Activated naive CD4-positive, alpha-beta T cell treated with anti-CD3 and anti-CD28 coated beads, Interleukin-2, amount 50 U/mL, for 16 hours (primary cell): ENCODE data around the gene CHMP4A.
"Not testable (repeated sequence)": the region's sequence is repeated elsewhere in the genome, so short reads cannot be mapped to it uniquely, and the experiment has no call there.

Experiments
- DNase-seq: peaks from one replicate; pipeline ENCODE4 v3.0.0-alpha.2; 2020

CHMP4A gene

GRCh38 chr14:24246765-24247212, 33.5 kb upstream of the CHMP4A start:
- DNase-seq = no peak

GRCh38 chr14:24245350-24245749, 32.1 kb upstream of the CHMP4A start:
- not testable (repeated sequence) for DNase-seq

GRCh38 chr14:24243336-24243836, 30.1 kb upstream of the CHMP4A start:
- no peak for DNase-seq

GRCh38 chr14:24241829-24242443, 28.6 kb upstream of the CHMP4A start:
- DNase-seq = peak; percentile 96

- no peak for DNase-seq
These were observed 27.0 kb upstream of the CHMP4A start for GRCh38 chr14:24240110-24240918.

- no peak for DNase-seq
These were observed 25.3 kb upstream of the CHMP4A start for GRCh38 chr14:24238527-24239037.

- no peak for DNase-seq
These were observed 24.8 kb upstream of the CHMP4A start for GRCh38 chr14:24238123-24238522.

- DNase-seq = no peak
These were observed 24.2 kb upstream of the CHMP4A start for GRCh38 chr14:24237463-24237955.

GRCh38 chr14:24236689-24237462, 23.6 kb upstream of the CHMP4A start:
- DNase-seq = no peak

GRCh38 chr14:24235804-24236688, 22.8 kb upstream of the CHMP4A start:
- DNase-seq = no peak

GRCh38 chr14:24234095-24235005, 21.1 kb upstream of the CHMP4A start:
- DNase-seq = no peak

GRCh38 chr14:24233538-24233866, 20.2 kb upstream of the CHMP4A start:
- DNase-seq = no peak

- DNase-seq = no peak
These were observed 19.6 kb upstream of the CHMP4A start, which contains the start of gene GMPR2 for GRCh38 chr14:24232645-24233537. TSS of gene GMPR2 (plus strand) at chr14:24232929. CDS start at chr14:24233254, 325 bp downstream.

- DNase-seq = peak; percentile 92
These were observed 18.9 kb upstream of the CHMP4A start, which contains the start of gene NEDD8 for GRCh38 chr14:24232121-24232644. TSS of gene NEDD8 (minus strand) at chr14:24232367. CDS start at chr14:24232267, 100 bp downstream.

GRCh38 chr14:24231263-24232120, 18.2 kb upstream of the CHMP4A start:
- no peak for DNase-seq

GRCh38 chr14:24228902-24229301, 15.6 kb upstream of the CHMP4A start:
- no peak for DNase-seq

GRCh38 chr14:24226473-24226872, 13.2 kb upstream of the CHMP4A start:
- no peak for DNase-seq

GRCh38 chr14:24224618-24225071, 11.4 kb upstream of the CHMP4A start:
- DNase-seq = no peak
